GM21825 (cell line): Measurements from ENCODE around the gene CPEB1.

Source experiments
- ATAC-seq: cut with Tn5 transposase; IDR thresholded peaks from one replicate; pipeline ENCODE4 v1.9.1; 2021; ENCODE audit warnings: mild to moderate bottlenecking, moderate library complexity; ENCODE audit not compliant: unreplicated experiment

Gene CPEB1

GRCh38 chr15:82595766-82596165, 51.4 kb downstream of the CPEB1 start:
- ATAC-seq: no peak

GRCh38 chr15:82595203-82595602, 52.0 kb downstream of the CPEB1 start:
- ATAC-seq: no peak

- no peak for ATAC-seq
These were observed 59.4 kb downstream of the CPEB1 start for GRCh38 chr15:82587805-82588204.

GRCh38 chr15:82585072-82585471, 62.1 kb downstream of the CPEB1 start:
- ATAC-seq: no peak

GRCh38 chr15:82580713-82581112, 66.5 kb downstream of the CPEB1 start:
- ATAC-seq: no peak

GRCh38 chr15:82575335-82575734, 71.8 kb downstream of the CPEB1 start:
- ATAC-seq: no peak

DNA sequence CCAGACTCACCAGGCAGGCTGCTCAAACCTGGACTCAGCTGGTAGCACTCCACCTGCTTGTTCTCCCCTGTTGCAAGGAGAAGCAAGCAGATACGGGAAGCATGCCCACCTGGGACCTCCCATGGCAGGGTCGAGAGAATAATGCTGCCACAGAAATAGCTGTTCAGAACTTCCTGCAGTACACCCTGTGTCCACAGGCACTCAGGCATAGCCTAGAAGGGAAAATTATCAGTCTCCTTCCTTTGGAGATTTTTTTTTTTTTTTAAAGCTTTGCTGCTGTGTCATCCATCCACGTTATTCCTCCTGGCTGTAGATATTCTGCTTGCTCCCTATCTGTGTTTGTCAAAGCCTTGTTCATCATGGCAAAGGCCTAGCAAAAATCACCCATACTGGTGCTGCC, 74.2 kb downstream of the CPEB1 start:
- no peak for ATAC-seq

GRCh38 chr15:82572311-82572710, 74.9 kb downstream of the CPEB1 start:
- no peak for ATAC-seq

- no peak for ATAC-seq
These were observed 75.4 kb downstream of the CPEB1 start for GRCh38 chr15:82571722-82572222.

DNA sequence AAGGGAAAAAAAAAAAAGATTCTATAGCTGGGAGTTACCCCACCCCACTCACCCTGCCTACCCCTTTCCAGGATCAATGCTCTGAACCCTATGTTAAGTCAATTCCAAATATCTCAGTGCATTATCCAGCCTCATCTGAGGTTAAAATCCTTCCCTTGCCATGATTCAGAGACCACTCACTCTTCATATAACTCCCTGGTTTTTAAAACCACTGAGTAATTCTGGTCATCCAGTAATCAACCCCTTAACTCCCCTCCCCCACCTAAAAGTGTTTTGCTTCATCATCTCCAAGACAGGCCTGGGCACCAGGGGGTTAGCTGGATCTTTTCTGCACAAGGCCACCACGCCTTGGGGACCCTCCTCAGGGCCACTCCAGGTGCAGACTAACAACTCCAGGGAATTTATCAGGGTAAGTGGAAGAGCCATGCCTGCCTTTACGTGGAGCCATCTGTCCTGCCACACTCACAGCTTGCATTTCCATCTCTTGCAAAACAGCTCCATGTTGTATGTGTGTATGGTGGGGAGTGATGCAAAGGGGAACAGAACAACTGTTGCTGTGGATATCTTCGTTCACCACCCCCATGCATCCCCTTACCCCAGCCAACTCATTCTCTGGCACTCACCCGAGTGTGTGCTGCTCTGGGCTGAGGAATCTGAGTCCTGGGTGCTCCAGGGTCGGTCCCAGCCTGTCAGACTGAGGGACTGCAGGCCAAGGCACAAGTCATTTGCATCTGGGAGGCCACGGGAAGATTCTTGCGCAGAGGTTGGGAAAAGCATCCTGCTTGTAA, 76.2 kb downstream of the CPEB1 start:
- no peak for ATAC-seq

GRCh38 chr15:82569834-82570233, 77.3 kb downstream of the CPEB1 start:
- no peak for ATAC-seq

DNA sequence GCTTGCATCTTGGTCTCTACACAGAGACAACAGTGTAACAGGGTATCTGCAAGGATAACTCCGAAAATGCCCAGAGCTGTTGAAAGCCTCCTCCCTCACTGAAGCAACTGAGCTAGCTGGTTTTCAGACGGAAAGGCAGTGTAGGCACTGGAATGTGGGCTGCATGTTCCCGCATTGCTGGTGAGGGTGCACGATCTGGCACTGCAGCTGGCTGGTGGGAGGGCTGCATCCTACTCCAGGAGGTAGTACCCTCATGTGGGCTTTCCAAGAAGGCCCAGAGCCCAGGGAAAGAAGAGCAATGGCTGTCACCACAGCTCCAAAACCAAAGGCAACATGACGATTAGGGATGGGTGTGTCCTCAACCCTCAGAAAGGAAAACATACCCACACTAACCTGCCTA, 78.2 kb downstream of the CPEB1 start:
- ATAC-seq: no peak

DNA sequence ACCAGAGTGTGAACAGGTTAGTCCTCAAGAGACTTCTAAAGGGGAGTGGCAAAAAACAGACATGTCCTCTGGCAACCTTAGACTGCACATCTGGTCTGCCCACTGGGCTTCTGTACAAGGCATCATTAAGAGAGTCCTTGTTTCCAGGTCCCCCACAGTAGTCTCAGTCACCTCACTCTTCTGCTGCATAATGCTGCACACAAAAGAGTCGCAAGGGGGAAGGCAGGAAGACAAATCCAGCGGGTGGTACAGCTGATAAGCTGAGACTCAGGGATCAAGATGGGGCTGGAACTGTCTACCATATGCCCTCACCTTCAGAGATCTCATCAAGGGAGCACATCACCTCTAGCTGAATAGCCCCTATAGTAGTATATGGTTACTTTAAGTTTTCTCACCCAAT, 79.5 kb downstream of the CPEB1 start:
- no peak for ATAC-seq

DNA sequence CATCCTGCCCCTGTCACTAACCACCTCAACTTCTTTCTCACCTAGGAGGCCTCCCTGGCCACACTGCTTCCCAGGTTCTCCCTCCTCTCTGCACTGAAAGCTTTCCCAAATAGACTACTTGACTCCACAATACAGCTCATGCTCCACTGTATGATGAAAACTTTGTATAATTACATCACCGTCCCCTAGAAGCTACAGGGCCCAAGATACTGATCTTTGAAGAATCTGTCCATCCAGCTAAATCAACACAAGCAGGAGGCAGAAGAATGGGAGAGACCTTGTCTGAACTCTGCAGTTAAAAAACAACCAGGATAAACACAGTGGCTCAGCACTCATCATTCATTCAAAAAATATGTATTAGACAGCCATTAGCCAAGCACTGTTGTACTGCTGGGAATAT, 80.5 kb downstream of the CPEB1 start:
- no peak for ATAC-seq

- ATAC-seq: no peak
These were observed 88.7 kb downstream of the CPEB1 start for GRCh38 chr15:82558502-82558901.

GRCh38 chr15:82556315-82557035, 90.7 kb downstream of the CPEB1 start:
- no peak for ATAC-seq

DNA sequence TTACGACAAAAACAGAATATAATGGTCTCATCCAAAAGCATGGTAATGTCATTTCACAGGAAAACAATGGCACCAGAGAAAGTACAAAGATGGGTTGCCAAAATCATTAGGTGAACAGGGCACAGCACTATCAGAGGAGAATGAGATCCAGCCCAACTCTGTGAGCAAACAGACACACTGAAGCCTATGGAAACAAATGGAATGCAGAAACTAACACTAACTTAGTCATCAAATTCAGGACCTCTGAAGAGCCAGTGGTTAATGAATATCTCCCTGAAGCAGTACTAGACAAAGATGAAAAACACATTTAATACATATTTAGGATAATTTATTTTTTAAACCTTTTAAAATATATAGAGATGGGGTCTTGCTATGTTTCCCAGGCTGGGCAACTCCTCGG, 92.3 kb downstream of the CPEB1 start:
- ATAC-seq: no peak

GRCh38 chr15:82554351-82554750, 92.8 kb downstream of the CPEB1 start:
- ATAC-seq: no peak

DNA sequence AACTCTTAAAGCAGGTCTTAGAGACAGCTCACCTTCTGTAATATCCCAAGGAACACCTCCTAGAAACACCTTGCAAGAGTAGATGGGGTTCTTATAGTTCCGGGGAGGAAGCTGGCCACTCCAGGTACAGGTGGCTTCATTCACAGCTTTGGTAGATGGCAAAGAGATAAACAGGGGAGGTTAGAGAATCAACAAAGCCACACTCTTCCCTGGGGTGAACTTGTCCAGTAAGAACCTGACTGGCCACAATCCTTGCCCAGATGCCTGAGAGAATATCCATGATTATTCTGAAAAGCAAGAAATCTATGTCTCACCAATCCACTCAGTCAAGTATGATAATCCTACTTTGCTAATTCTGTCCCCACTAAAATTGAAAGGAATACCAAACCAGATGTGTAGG, 93.3 kb downstream of the CPEB1 start:
- ATAC-seq: no peak

DNA sequence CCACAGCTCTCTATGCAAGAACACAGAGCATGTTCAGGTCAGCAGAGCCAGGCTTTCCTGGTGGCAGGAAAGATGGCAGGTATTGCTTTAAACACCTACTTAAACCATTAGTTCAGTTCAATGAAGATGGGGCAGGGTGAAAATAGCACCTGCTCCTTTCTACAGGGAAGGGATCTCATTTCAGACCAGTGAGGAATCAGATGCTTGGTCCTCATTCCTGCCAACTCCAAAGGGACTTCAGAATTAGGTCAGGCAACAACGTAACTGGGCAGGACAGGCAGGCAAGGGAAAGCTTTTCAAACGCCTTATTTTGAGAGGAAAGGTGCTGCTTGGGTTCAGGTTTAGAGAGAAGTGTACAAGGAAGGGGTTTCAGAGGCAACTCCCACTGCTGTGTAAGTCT, 94.3 kb downstream of the CPEB1 start:
- no peak for ATAC-seq

DNA sequence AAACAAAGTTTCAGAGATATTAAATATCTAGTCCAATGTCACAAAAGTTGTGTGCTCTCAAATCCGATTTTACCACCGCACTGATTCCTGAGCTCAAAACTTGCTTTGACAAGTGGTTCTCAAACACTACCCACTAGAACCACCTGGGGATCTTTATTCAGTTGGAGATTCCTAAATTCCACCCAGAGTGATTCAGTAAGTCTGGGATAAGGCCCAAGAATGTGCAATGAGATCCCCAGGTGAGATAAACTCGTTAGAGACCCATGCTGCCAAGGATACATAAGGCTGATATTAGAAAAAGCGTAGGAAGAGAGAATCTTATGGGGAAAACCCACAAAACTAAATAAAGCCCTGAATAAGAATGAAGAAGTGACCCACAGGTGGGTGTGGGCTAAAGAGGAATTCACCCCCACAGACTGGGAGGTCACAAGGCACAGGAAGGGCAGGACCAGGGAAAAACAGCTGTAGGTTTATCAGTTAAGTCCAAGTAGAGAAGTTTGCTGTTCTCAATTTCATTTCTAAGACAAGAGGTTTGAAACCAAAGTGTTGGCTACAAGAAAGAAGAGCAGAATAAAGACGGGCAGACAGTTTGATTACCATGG, 95.4 kb downstream of the CPEB1 start:
- ATAC-seq: no peak

- ATAC-seq: no peak
These were observed 97.9 kb downstream of the CPEB1 start for GRCh38 chr15:82549199-82549665.
